Endodermal cell (in vitro differentiated cells): Measurements from ENCODE around the gene IGSF21. TPM values are rescaled to one million over a fixed set of nuclear protein-coding genes. Genes with fewer than 3 reads are reported as not detected.

ENCODE experiments used
- DNase-seq: peaks from one replicate; pipeline ENCODE4 v3.0.0-alpha.2; 2017
- H3K27ac ChIP-seq: 2 replicates; pipeline ENCODE4 v1.5.1; 2013; ENCODE audit warnings: mild to moderate bottlenecking, low read depth, low read length, moderate library complexity
- H3K27me3 ChIP-seq: 2 replicates; pipeline ENCODE4 v1.6.1; 2013; ENCODE audit warnings: mild to moderate bottlenecking, low read length, moderate library complexity; ENCODE audit not compliant: insufficient read depth, control insufficient read depth, poor library complexity, severe bottlenecking
- H3K36me3 ChIP-seq: 2 replicates; pipeline ENCODE4 v1.7.0; 2013; ENCODE audit warnings: mild to moderate bottlenecking, low read length, moderate library complexity; ENCODE audit not compliant: control insufficient read depth, insufficient read depth
- H3K4me1 ChIP-seq: one replicate; pipeline ENCODE4 v1.7.0; 2013; ENCODE audit warnings: low read length; ENCODE audit not compliant: control insufficient read depth, insufficient read depth
- H3K4me3 ChIP-seq: 2 replicates; pipeline ENCODE4 v1.5.1; 2013; ENCODE audit warnings: mild to moderate bottlenecking, low read length, moderate library complexity
- H3K9ac ChIP-seq: 2 replicates; pipeline ENCODE4 v1.6.1; 2013; ENCODE audit warnings: mild to moderate bottlenecking, low read length, moderate library complexity; ENCODE audit not compliant: poor library complexity, severe bottlenecking; ENCODE audit errors: extremely low read depth
- H3K9me3 ChIP-seq: 2 replicates; pipeline ENCODE4 v1.6.1; 2013; ENCODE audit warnings: mild to moderate bottlenecking, low read length, moderate library complexity; ENCODE audit not compliant: control insufficient read depth
- H3K27ac Mint-ChIP-seq: 2 replicates; pipeline ENCODE4 v1.8.0; 2020; ENCODE audit warnings: mixed read lengths
- H3K27me3 Mint-ChIP-seq: 2 replicates; pipeline ENCODE4 v1.8.0; 2021; ENCODE audit warnings: mild to moderate bottlenecking, mixed read lengths; ENCODE audit not compliant: insufficient read depth
- H3K36me3 Mint-ChIP-seq: 2 replicates; pipeline ENCODE4 v1.8.0; 2020; ENCODE audit warnings: low read depth, mixed read lengths
- H3K4me1 Mint-ChIP-seq: 2 replicates; pipeline ENCODE4 v1.8.0; 2020; ENCODE audit warnings: mixed read lengths
- H3K4me3 Mint-ChIP-seq: 2 replicates; pipeline ENCODE4 v1.8.0; 2020; ENCODE audit warnings: mild to moderate bottlenecking, moderate library complexity, mixed read lengths
- H3K9me3 Mint-ChIP-seq: 2 replicates; pipeline ENCODE4 v1.8.0; 2020; ENCODE audit warnings: mild to moderate bottlenecking, mixed read lengths
- WGBS, 2 experiments: methylation state at CpG; one replicate each; pipeline versions ENCODE4 v1.1.5 to v1.1.7; 2013; ENCODE audit warnings: missing lambda C conversion rate in 2 of 2, mixed read lengths in 1 of 2; ENCODE audit not compliant: insufficient coverage in 1 of 2, insufficient read length in 1 of 2; 5-methylcytosine and 5-hydroxymethylcytosine counted together
- total RNA-seq, 2 donors: library from RNA; stranded (reverse); fragmentation: NEBNext Ultra II Directional in 1 of 2; extraction: Animal tissue kit (Norgen Biotek cat#: 25700) in 1 of 2; gene quantifications; 2 replicates in 1 of 2; 3 replicates in 1 of 2; pipeline ENCODE4 v1.2.1, GENCODE V29; 2021
- TF ChIP-seq, protein P1 (sequence below): fragments of 200-600 bp; sonication (generic); conservative IDR thresholded peaks from 2 replicates; pipeline ENCODE4 v1.5.0; 2021; ENCODE audit warnings: antibody characterized with exemption, mild to moderate bottlenecking

The IGSF21 gene
- total RNA-seq, 2 donors from 2014 or later = 1.3 to 1.7 TPM

DNA sequence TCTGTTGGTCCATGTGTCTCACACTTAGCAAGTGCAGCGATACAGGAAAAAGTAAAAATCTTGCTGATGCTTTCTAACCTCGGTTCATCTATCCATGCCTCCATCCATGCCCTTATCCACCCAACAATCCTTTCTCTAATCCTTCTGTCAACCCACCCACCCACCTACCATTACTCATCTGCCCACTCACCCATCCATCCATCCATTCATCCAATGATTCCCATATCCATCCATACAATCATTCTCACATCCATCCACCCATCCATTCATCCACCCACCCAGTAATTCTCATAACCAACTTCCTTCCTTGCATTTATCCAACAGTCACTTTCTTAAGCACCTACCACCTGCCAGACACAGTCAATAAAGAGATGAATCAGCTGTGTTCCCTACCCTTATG lies 6.1 kb upstream of the IGSF21 start:
- Mint-ChIP-seq H3K4me1 (peaks cover 17% of the 10 kb centered on the region), H3K27me3 (peaks cover 79% of the 10 kb centered on the region), H3K4me3 (no peak overlapping the region), H3K9me3 (no peaks in the 10 kb centered on the region), H3K27ac (no peak overlapping the region), H3K36me3 (no peaks in the 10 kb centered on the region)
- Histone ChIP-seq H3K9me3 (no peaks in the 10 kb centered on the region), H3K27ac (no peak overlapping the region), H3K27me3 (peaks cover 83% of the 10 kb centered on the region), H3K9ac (no peak overlapping the region), H3K36me3 (no peaks in the 10 kb centered on the region), H3K4me3 (no peak overlapping the region), H3K4me1 (no peaks in the 10 kb centered on the region)
- TF ChIP-seq, protein P1, sequence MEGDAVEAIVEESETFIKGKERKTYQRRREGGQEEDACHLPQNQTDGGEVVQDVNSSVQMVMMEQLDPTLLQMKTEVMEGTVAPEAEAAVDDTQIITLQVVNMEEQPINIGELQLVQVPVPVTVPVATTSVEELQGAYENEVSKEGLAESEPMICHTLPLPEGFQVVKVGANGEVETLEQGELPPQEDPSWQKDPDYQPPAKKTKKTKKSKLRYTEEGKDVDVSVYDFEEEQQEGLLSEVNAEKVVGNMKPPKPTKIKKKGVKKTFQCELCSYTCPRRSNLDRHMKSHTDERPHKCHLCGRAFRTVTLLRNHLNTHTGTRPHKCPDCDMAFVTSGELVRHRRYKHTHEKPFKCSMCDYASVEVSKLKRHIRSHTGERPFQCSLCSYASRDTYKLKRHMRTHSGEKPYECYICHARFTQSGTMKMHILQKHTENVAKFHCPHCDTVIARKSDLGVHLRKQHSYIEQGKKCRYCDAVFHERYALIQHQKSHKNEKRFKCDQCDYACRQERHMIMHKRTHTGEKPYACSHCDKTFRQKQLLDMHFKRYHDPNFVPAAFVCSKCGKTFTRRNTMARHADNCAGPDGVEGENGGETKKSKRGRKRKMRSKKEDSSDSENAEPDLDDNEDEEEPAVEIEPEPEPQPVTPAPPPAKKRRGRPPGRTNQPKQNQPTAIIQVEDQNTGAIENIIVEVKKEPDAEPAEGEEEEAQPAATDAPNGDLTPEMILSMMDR = no peak
- WGBS, 2 experiments = 98 to 100% methylated on average over 2 of the region's 2 CpGs
- DNase-seq = no peak

DNA sequence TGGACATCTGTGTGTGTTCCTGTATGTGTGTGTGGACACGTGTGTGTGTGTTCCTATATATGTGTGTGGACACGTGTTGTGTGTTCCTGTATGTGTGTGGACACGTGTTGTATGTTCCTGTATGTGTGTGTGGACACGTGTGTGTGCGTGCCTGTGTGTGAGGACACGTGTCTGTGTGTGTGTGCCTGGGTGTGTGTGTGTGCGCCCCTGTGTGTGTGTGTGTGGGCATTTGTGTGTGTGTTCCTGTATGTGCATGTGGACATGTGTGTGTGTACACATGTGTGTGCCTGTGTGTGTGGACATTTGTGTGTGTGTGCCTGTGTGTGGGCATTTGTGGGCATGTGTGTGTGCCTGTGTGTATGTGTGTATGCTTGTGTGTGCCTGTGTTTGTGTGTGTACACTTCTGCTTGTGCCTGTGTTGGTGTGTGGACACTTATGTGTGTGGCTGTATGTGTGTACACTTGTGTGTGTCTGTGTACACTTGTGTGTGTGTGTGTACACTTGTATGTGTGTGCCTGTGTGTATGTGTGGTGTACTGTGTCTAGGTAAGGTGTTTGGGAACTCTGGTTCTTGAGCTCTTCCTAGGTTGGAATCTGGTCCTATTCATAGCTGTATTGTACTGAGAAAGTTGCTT lies 3.7 kb upstream of the IGSF21 start:
- Histone ChIP-seq H3K27me3 (peaks cover 85% of the 10 kb centered on the region), H3K27ac (no peak overlapping the region), H3K9ac (no peak overlapping the region), H3K36me3 (no peaks in the 10 kb centered on the region), H3K4me3 (no peak overlapping the region), H3K4me1 (no peaks in the 10 kb centered on the region), H3K9me3 (no peaks in the 10 kb centered on the region)
- H3K4me3 Mint-ChIP-seq = no peak overlapping the region
- 84 to 85% methylated on average over 4 to 7 of the region's 7 CpGs for WGBS, 2 experiments
- H3K4me1 Mint-ChIP-seq = peaks cover 16% of the 10 kb centered on the region
- peaks cover 76% of the 10 kb centered on the region for H3K27me3 Mint-ChIP-seq
- H3K27ac Mint-ChIP-seq = no peak overlapping the region
- H3K36me3 Mint-ChIP-seq = no peaks in the 10 kb centered on the region
- no peaks in the 10 kb centered on the region for H3K9me3 Mint-ChIP-seq
- TF ChIP-seq, protein P1 = no peak
- DNase-seq = no peak

DNA sequence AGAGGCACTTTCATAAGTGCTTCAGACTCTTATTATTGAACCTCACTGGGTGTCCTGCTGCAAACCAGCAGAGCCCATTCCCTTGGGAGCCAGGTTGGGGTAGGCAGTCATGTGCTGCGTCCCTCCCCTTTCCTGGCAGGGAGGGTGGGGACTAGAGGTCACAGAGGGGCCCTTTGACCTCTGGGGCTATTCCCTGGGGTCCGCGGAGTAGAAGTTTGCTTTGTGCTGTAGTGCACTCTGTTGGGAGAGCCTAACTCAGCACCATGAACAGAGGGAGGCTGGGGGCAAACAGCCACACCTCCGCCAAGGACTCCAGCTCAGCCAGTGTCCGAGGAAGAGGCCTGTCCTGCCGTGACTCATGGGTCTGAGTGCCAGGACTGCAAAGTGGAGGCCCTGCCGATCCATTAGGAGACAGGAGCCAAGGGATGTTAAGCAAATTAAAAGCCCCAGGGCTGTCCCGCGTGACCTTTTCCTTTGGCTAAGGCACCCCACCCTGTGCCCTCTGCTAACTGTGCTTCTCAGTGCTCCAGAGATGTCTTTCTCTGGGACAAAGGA lies 3.0 kb upstream of the IGSF21 start:
- Mint-ChIP-seq H3K36me3 (no peaks in the 10 kb centered on the region), H3K4me1 (peaks cover 16% of the 10 kb centered on the region), H3K27ac (no peak overlapping the region), H3K27me3 (peaks cover 83% of the 10 kb centered on the region), H3K9me3 (no peaks in the 10 kb centered on the region), H3K4me3 (no peak overlapping the region)
- Histone ChIP-seq H3K27me3 (peaks cover 92% of the 10 kb centered on the region), H3K4me3 (no peak overlapping the region), H3K36me3 (no peaks in the 10 kb centered on the region), H3K9me3 (no peaks in the 10 kb centered on the region), H3K27ac (no peak overlapping the region), H3K9ac (no peak overlapping the region), H3K4me1 (peaks cover 4% of the 10 kb centered on the region)
- TF ChIP-seq, protein P1 = no peak
- DNase-seq = peak; percentile 63
- WGBS, 2 experiments = 70 to 74% methylated on average over 9 of the region's 9 CpGs
